Tibial nerve (tissue), 4 donors: ENCODE data around the gene MTURN.
A peak's percentile ranks its signal among the peaks of the same experiment; 100 is the strongest.

Source experiments
- EP300 ChIP-seq, 2 donors: sonication (generic); formaldehyde crosslinking; IDR thresholded peaks; one replicate each; pipeline ENCODE4 v1.6.1; 2017; ENCODE audit warnings: antibody characterized with exemption in 2 of 2, mild to moderate bottlenecking in 1 of 2
- POLR2A ChIP-seq, 2 donors: fragments of 450-650 bp; IDR thresholded peaks; one replicate each; pipeline ENCODE4 v1.6.1; 2017; ENCODE audit warnings: antibody characterized with exemption in 2 of 2, mild to moderate bottlenecking in 2 of 2, moderate library complexity in 2 of 2
- TF ChIP-seq, protein P1 (sequence below), 5 experiments: fragments of 200-600 bp in 3 of 5; fragments of 450-650 bp in 2 of 5; sonication (generic) in 3 of 5; IDR thresholded peaks; one replicate each; pipeline ENCODE4 v1.5.1; 2016 to 2019; ENCODE audit warnings: antibody characterized with exemption in 5 of 5, mild to moderate bottlenecking in 3 of 5, moderate library complexity in 2 of 5

- TF ChIP-seq, protein P1, sequence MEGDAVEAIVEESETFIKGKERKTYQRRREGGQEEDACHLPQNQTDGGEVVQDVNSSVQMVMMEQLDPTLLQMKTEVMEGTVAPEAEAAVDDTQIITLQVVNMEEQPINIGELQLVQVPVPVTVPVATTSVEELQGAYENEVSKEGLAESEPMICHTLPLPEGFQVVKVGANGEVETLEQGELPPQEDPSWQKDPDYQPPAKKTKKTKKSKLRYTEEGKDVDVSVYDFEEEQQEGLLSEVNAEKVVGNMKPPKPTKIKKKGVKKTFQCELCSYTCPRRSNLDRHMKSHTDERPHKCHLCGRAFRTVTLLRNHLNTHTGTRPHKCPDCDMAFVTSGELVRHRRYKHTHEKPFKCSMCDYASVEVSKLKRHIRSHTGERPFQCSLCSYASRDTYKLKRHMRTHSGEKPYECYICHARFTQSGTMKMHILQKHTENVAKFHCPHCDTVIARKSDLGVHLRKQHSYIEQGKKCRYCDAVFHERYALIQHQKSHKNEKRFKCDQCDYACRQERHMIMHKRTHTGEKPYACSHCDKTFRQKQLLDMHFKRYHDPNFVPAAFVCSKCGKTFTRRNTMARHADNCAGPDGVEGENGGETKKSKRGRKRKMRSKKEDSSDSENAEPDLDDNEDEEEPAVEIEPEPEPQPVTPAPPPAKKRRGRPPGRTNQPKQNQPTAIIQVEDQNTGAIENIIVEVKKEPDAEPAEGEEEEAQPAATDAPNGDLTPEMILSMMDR (IDR thresholded peaks at IDR 0.05), result no peak
- TF ChIP-seq POLR2A (IDR thresholded peaks at IDR 0.05), result no peak
- TF ChIP-seq EP300 (IDR thresholded peaks at IDR 0.05), result peak in 1 of 2 donors; percentile 23
These were observed 35.9 kb downstream of the MTURN start for GRCh38 chr7:30170476-30171205.
